Progenitor cell of endocrine pancreas (in vitro differentiated cells): ENCODE measurements around the gene PPP2R2C. TPM values are rescaled to one million over a fixed set of nuclear protein-coding genes. Genes with fewer than 3 reads are reported as not detected.

Experiments
- DNase-seq: peaks from one replicate; pipeline ENCODE4 v3.0.0; 2021; ENCODE audit warnings: low spot score; ENCODE audit not compliant: unreplicated experiment
- H3K27ac Mint-ChIP-seq: 2 replicates; pipeline ENCODE4 v1.8.0; 2021; ENCODE audit warnings: mild to moderate bottlenecking, moderate library complexity, mixed read lengths
- H3K27me3 Mint-ChIP-seq: 2 replicates; pipeline ENCODE4 v1.8.0; 2021; ENCODE audit warnings: mixed read lengths
- H3K36me3 Mint-ChIP-seq: 2 replicates; pipeline ENCODE4 v1.8.0; 2022; ENCODE audit warnings: mixed read lengths; ENCODE audit not compliant: insufficient read depth
- H3K4me1 Mint-ChIP-seq: 2 replicates; pipeline ENCODE4 v1.8.0; 2021; ENCODE audit warnings: low read depth, mixed read lengths
- H3K4me3 Mint-ChIP-seq: 2 replicates; pipeline ENCODE4 v1.8.0; 2021; ENCODE audit warnings: low read depth, mild to moderate bottlenecking, moderate library complexity, mixed read lengths
- H3K9me3 Mint-ChIP-seq: 2 replicates; pipeline ENCODE4 v1.8.0; 2021; ENCODE audit warnings: low read depth, mixed read lengths
- total RNA-seq: library from RNA; stranded (reverse); gene quantifications from 2 replicates; pipeline ENCODE4 v1.2.1, GENCODE V29; 2021
- TF ChIP-seq, protein P1 (sequence below): fragments of 200-600 bp; sonication (generic); IDR thresholded peaks from one replicate; pipeline ENCODE4 v1.5.0; 2021; ENCODE audit warnings: antibody characterized with exemption, mild to moderate bottlenecking; ENCODE audit not compliant: unreplicated experiment

The PPP2R2C gene
- total RNA-seq, 1 donor from 2014 or later, result 0.19 TPM

GRCh38 chr4:6369035-6369434 is 103.4 kb downstream of the PPP2R2C start:
- no peaks in the 10 kb centered on the region for H3K9me3 Mint-ChIP-seq
- peaks cover 32% of the 10 kb centered on the region for H3K27me3 Mint-ChIP-seq

GRCh38 chr4:6368601-6369000 is 103.8 kb downstream of the PPP2R2C start:
- H3K27ac Mint-ChIP-seq, result no peak overlapping the region
- TF ChIP-seq, protein P1, sequence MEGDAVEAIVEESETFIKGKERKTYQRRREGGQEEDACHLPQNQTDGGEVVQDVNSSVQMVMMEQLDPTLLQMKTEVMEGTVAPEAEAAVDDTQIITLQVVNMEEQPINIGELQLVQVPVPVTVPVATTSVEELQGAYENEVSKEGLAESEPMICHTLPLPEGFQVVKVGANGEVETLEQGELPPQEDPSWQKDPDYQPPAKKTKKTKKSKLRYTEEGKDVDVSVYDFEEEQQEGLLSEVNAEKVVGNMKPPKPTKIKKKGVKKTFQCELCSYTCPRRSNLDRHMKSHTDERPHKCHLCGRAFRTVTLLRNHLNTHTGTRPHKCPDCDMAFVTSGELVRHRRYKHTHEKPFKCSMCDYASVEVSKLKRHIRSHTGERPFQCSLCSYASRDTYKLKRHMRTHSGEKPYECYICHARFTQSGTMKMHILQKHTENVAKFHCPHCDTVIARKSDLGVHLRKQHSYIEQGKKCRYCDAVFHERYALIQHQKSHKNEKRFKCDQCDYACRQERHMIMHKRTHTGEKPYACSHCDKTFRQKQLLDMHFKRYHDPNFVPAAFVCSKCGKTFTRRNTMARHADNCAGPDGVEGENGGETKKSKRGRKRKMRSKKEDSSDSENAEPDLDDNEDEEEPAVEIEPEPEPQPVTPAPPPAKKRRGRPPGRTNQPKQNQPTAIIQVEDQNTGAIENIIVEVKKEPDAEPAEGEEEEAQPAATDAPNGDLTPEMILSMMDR, result no peak

More at GRCh38 chr4:6369035-6369434, 103.4 kb downstream of the PPP2R2C start:
- TF ChIP-seq, protein P1, result no peak
- Mint-ChIP-seq H3K4me3 (no peak overlapping the region), H3K36me3 (no peaks in the 10 kb centered on the region), H3K27ac (no peak overlapping the region), H3K4me1 (peaks cover 2% of the 10 kb centered on the region)
- DNase-seq, result no peak

GRCh38 chr4:6368096-6368495 is 104.3 kb downstream of the PPP2R2C start:
- peaks cover 34% of the 10 kb centered on the region for H3K27me3 Mint-ChIP-seq
- H3K9me3 Mint-ChIP-seq, result no peaks in the 10 kb centered on the region
- no peak overlapping the region for H3K27ac Mint-ChIP-seq
- no peak overlapping the region for H3K4me3 Mint-ChIP-seq
- no peak for DNase-seq
- TF ChIP-seq, protein P1, result no peak
- H3K4me1 Mint-ChIP-seq, result peaks cover 2% of the 10 kb centered on the region
- no peaks in the 10 kb centered on the region for H3K36me3 Mint-ChIP-seq

More at GRCh38 chr4:6368601-6369000, 103.8 kb downstream of the PPP2R2C start:
- H3K36me3 Mint-ChIP-seq, result no peaks in the 10 kb centered on the region
- no peak for DNase-seq
- no peaks in the 10 kb centered on the region for H3K9me3 Mint-ChIP-seq
- no peak overlapping the region for H3K4me3 Mint-ChIP-seq
- H3K4me1 Mint-ChIP-seq, result peaks cover 2% of the 10 kb centered on the region
- peaks cover 34% of the 10 kb centered on the region for H3K27me3 Mint-ChIP-seq

- Mint-ChIP-seq H3K27me3 (peaks cover 34% of the 10 kb centered on the region), H3K27ac (no peak overlapping the region), H3K4me1 (peaks cover 2% of the 10 kb centered on the region), H3K4me3 (no peak overlapping the region), H3K9me3 (no peaks in the 10 kb centered on the region), H3K36me3 (no peaks in the 10 kb centered on the region)
- TF ChIP-seq, protein P1, result no peak
- no peak for DNase-seq
These were observed 105.0 kb downstream of the PPP2R2C start for GRCh38 chr4:6367371-6367851.

DNA sequence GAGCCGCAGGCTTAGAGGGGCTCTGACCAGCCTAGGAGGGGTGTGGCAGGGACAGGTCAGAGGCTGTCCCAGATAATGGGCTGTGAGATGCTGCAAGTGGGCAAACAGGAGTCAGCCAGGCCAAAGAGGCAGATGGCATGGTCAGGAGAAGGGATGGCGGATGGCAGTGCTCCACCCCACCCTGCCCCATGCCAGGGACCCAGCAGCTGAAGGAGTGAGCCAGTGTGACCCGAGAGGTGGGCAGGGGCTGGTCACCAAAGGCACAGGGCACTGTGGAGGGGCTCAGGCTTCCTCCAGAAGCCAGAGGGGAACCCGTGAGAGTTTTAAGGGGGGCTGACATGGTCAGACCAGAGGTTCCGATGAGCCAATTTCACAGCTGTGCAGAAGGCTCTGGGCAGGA is 105.8 kb downstream of the PPP2R2C start:
- H3K27ac Mint-ChIP-seq, result no peak overlapping the region
- no peak for DNase-seq
- H3K4me1 Mint-ChIP-seq, result peaks cover 2% of the 10 kb centered on the region
- peaks cover 34% of the 10 kb centered on the region for H3K27me3 Mint-ChIP-seq
- no peaks in the 10 kb centered on the region for H3K36me3 Mint-ChIP-seq
- no peaks in the 10 kb centered on the region for H3K9me3 Mint-ChIP-seq
- TF ChIP-seq, protein P1, result no peak
- no peak overlapping the region for H3K4me3 Mint-ChIP-seq
